Measurements from ENCODE around the gene WDR88.

The WDR88 gene

GRCh38 chr19:33198169-33198568 is 66.3 kb downstream of the WDR88 start:
- Histone ChIP-seq H3K4me1 (0 out of 2 replicates have a peak, but pooled peaks cover 5% of the 10 kb centered on the region), H3K9me3 (no peaks in the 10 kb centered on the region), H3K36me3 (replicated peaks) (peaks cover 34% of the 10 kb centered on the region), H3K27me3 (ENCODE audit: low read depth) (no peaks in the 10 kb centered on the region), H3K4me3 (no peak overlapping the region)
- DNase-seq (ENCODE audit: low spot score in 2 of 2) = no peak
- in situ Hi-C loops (cut with MboI; ENCODE audit: low sequenced_read_pairs) = loop anchor here (25.0 kb wide), 1 partner anchor 511 kb away; the partner anchor contains the start of genes ANKRD27, NUDT19 and RGS9BP

- in situ Hi-C loops (cut with MboI; ENCODE audit: low sequenced_read_pairs) = loop anchor here (25.0 kb wide), 1 partner anchor 512 kb away; the partner anchor contains the start of genes ANKRD27, NUDT19 and RGS9BP
- Histone ChIP-seq H3K4me3 (no peak overlapping the region), H3K36me3 (replicated peaks) (peaks cover 37% of the 10 kb centered on the region), H3K4me1 (0 out of 2 replicates have a peak, but pooled peaks cover 5% of the 10 kb centered on the region), H3K27me3 (ENCODE audit: low read depth) (no peaks in the 10 kb centered on the region), H3K9me3 (no peaks in the 10 kb centered on the region)
- no peak for DNase-seq (ENCODE audit: low spot score in 2 of 2)
These were observed 67.7 kb downstream of the WDR88 start for GRCh38 chr19:33199441-33200265.

GRCh38 chr19:33201473-33201872 is 69.6 kb downstream of the WDR88 start:
- Histone ChIP-seq H3K4me1 (no peaks in the 10 kb centered on the region), H3K4me3 (no peak overlapping the region), H3K36me3 (replicated peaks) (peaks cover 43% of the 10 kb centered on the region), H3K27me3 (ENCODE audit: low read depth) (no peaks in the 10 kb centered on the region), H3K9me3 (no peaks in the 10 kb centered on the region)
- DNase-seq (ENCODE audit: low spot score in 2 of 2) = no peak
- in situ Hi-C loops (cut with MboI; ENCODE audit: low sequenced_read_pairs) = no loop called here

GRCh38 chr19:33201886-33202545 is 70.1 kb downstream of the WDR88 start:
- no peaks in the 10 kb centered on the region for H3K27me3 ChIP-seq (ENCODE audit: low read depth)
- peaks cover 38% of the 10 kb centered on the region for H3K36me3 ChIP-seq (replicated peaks)

GRCh38 chr19:33202546-33203507 is 70.9 kb downstream of the WDR88 start:
- peaks cover 32% of the 10 kb centered on the region for H3K36me3 ChIP-seq (replicated peaks)
- no peaks in the 10 kb centered on the region for H3K4me1 ChIP-seq
- no peak overlapping the region for H3K4me3 ChIP-seq
- H3K27me3 ChIP-seq (ENCODE audit: low read depth) = no peaks in the 10 kb centered on the region
- H3K9me3 ChIP-seq = no peaks in the 10 kb centered on the region
- in situ Hi-C loops (cut with MboI; ENCODE audit: low sequenced_read_pairs) = no loop called here
- no peak for DNase-seq (ENCODE audit: low spot score in 2 of 2)

More at GRCh38 chr19:33201886-33202545, 70.1 kb downstream of the WDR88 start:
- no peak overlapping the region for H3K4me3 ChIP-seq
- no peaks in the 10 kb centered on the region for H3K4me1 ChIP-seq
- no peaks in the 10 kb centered on the region for H3K9me3 ChIP-seq
- in situ Hi-C loops (cut with MboI; ENCODE audit: low sequenced_read_pairs) = no loop called here
- DNase-seq (ENCODE audit: low spot score in 2 of 2) = no peak

- Histone ChIP-seq H3K9me3 (no peaks in the 10 kb centered on the region), H3K36me3 (replicated peaks) (peaks cover 30% of the 10 kb centered on the region), H3K27me3 (ENCODE audit: low read depth) (no peaks in the 10 kb centered on the region), H3K4me3 (no peak overlapping the region), H3K4me1 (no peaks in the 10 kb centered on the region)
- in situ Hi-C loops (cut with MboI; ENCODE audit: low sequenced_read_pairs) = no loop called here
- DNase-seq (ENCODE audit: low spot score in 2 of 2) = no peak
These were observed 71.6 kb downstream of the WDR88 start for GRCh38 chr19:33203529-33203928.

GRCh38 chr19:33204136-33204973 is 72.4 kb downstream of the WDR88 start:
- no peak overlapping the region for H3K4me3 ChIP-seq
- DNase-seq (ENCODE audit: low spot score in 2 of 2) = no peak
- no peaks in the 10 kb centered on the region for H3K4me1 ChIP-seq
- peaks cover 28% of the 10 kb centered on the region for H3K36me3 ChIP-seq (replicated peaks)
- no peaks in the 10 kb centered on the region for H3K9me3 ChIP-seq
- H3K27me3 ChIP-seq (ENCODE audit: low read depth) = no peaks in the 10 kb centered on the region
- in situ Hi-C loops (cut with MboI; ENCODE audit: low sequenced_read_pairs) = no loop called here

- Histone ChIP-seq H3K4me3 (no peak overlapping the region), H3K36me3 (replicated peaks) (peaks cover 28% of the 10 kb centered on the region), H3K4me1 (no peaks in the 10 kb centered on the region), H3K27me3 (ENCODE audit: low read depth) (no peaks in the 10 kb centered on the region), H3K9me3 (no peaks in the 10 kb centered on the region)
- no peak for DNase-seq (ENCODE audit: low spot score in 2 of 2)
- in situ Hi-C loops (cut with MboI; ENCODE audit: low sequenced_read_pairs) = no loop called here
These were observed 73.2 kb downstream of the WDR88 start for GRCh38 chr19:33205110-33205509.

- peaks cover 28% of the 10 kb centered on the region for H3K36me3 ChIP-seq (replicated peaks)
- H3K27me3 ChIP-seq (ENCODE audit: low read depth) = no peaks in the 10 kb centered on the region
- H3K4me1 ChIP-seq = no peaks in the 10 kb centered on the region
- DNase-seq (ENCODE audit: low spot score in 2 of 2) = no peak
- no peak overlapping the region for H3K4me3 ChIP-seq
- in situ Hi-C loops (cut with MboI; ENCODE audit: low sequenced_read_pairs) = no loop called here
- no peaks in the 10 kb centered on the region for H3K9me3 ChIP-seq
These were observed 73.8 kb downstream of the WDR88 start for GRCh38 chr19:33205531-33206260.

GRCh38 chr19:33206261-33207039 is 74.5 kb downstream of the WDR88 start:
- Histone ChIP-seq H3K9me3 (no peaks in the 10 kb centered on the region), H3K27me3 (ENCODE audit: low read depth) (no peaks in the 10 kb centered on the region), H3K4me1 (no peaks in the 10 kb centered on the region), H3K4me3 (no peak overlapping the region), H3K36me3 (replicated peaks) (peaks cover 28% of the 10 kb centered on the region)
- no peak for DNase-seq (ENCODE audit: low spot score in 2 of 2)
- in situ Hi-C loops (cut with MboI; ENCODE audit: low sequenced_read_pairs) = no loop called here

GRCh38 chr19:33207040-33207620 is 75.2 kb downstream of the WDR88 start:
- no peak for DNase-seq (ENCODE audit: low spot score in 2 of 2)
- Histone ChIP-seq H3K9me3 (no peaks in the 10 kb centered on the region), H3K4me1 (no peaks in the 10 kb centered on the region), H3K27me3 (ENCODE audit: low read depth) (no peaks in the 10 kb centered on the region), H3K36me3 (replicated peaks) (peaks cover 25% of the 10 kb centered on the region), H3K4me3 (no peak overlapping the region)
- in situ Hi-C loops (cut with MboI; ENCODE audit: low sequenced_read_pairs) = no loop called here

All from HAP-1 (cell line).